Uterus (tissue), 4 donors: ENCODE measurements around the gene E2F8. TPM values are rescaled to one million over a fixed set of nuclear protein-coding genes. Genes with fewer than 3 reads are reported as not detected.

Experiments used
- DNase-seq, 2 donors: peaks; one replicate each; pipeline ENCODE4 v3.0.0-alpha.2; 2019 to 2020
- H3K27ac ChIP-seq, 2 donors: fragments of 200-600 bp; sonication (generic); 1 replicate in 1 of 2; 2 replicates in 1 of 2; pipeline ENCODE4 v1.5.1; 2016 to 2018
- H3K27me3 ChIP-seq, 2 donors: fragments of 200-600 bp; sonication (generic); one replicate each; pipeline ENCODE4 v1.5.1; 2018 to 2019; ENCODE audit warnings: control low read depth in 1 of 2
- H3K36me3 ChIP-seq, 2 donors: fragments of 200-600 bp; sonication (generic); one replicate each; pipeline ENCODE4 v1.5.1; 2019; ENCODE audit warnings: control low read depth in 1 of 2
- H3K4me1 ChIP-seq, 2 donors: fragments of 200-600 bp; sonication (generic); one replicate each; pipeline ENCODE4 v1.5.1; 2018 to 2019; ENCODE audit warnings: control low read depth in 1 of 2
- H3K4me3 ChIP-seq, 2 donors: fragments of 200-600 bp; sonication (generic); 1 replicate in 1 of 2; 2 replicates in 1 of 2; pipeline ENCODE4 v1.5.1; 2018 to 2019; ENCODE audit warnings: mild to moderate bottlenecking in 1 of 2
- H3K9me3 ChIP-seq, 2 donors: fragments of 200-600 bp; sonication (generic); one replicate each; pipeline ENCODE4 v1.5.1; 2019; ENCODE audit warnings: control low read depth in 1 of 2
- POLR2A ChIP-seq, 2 donors: fragments of 450-650 bp; IDR thresholded peaks; one replicate each; pipeline ENCODE4 v1.6.1; 2016; ENCODE audit warnings: antibody characterized with exemption in 2 of 2, mild to moderate bottlenecking in 1 of 2, moderate library complexity in 1 of 2
- intact Hi-C: fragments of 100-400 bp; cut with DNase I; formaldehyde crosslinking; loops from one replicate; pipeline ENCODE4 v1.15.1; 2023; ENCODE audit warnings: low total_unique reads
- total RNA-seq, 4 donors: library from RNA; depleted of rRNA in 3 of 4; stranded (reverse); fragments of >200 nt in 3 of 4; gene quantifications; one replicate each; pipeline versions ENCODE4 v1.1.0 to v1.2.4, GENCODE V29; 2014 to 2023
- TF ChIP-seq, protein P1 (sequence below), 4 experiments: fragments of 200-600 bp in 2 of 4; fragments of 450-650 bp in 2 of 4; sonication (generic) in 2 of 4; IDR thresholded peaks; one replicate each; pipeline ENCODE4 v1.5.1; 2016 to 2019; ENCODE audit warnings: antibody characterized with exemption in 4 of 4, mild to moderate bottlenecking in 2 of 4, moderate library complexity in 1 of 4
- donor health status: DM: yes; HTN: yes; CAD: no.

E2F8 gene
- total RNA-seq, 4 donors from 2014 or later, result 2.4 TPM; not detected in 3

DNA sequence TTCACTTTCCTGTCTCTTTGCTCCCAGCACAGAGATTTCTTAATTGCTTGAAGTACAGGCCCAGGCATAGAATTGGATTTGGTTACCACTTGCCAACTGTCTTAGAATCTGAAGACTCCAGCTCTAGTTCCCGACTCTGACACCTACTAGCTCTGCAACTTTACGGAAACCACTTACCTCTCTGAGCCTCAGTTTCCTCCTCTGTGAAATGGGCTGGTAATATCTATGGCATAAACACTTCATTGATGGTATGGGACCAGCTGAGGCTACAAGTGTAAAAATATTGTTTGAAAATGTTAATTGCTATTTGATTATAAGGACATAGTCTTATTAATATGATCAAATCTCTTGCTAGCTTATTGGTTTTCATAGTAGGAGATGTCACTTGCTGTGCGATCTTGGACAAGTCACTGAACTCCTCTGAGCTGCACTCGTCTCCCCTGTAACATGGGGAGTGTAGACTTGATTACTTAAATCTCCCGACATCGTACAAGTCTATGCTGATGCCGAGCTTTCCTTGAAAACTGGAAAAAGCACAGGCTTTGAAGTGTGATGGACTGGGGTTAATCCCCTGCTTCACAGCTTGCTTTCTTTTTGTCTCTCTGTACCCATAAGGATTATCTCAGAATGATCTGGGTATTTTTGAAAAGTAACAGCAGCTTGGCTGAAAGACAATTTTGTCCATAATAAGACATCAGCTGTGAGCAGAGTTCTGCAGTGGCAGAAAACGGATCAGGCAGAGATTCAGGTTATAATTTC lies 11.8 kb upstream of the E2F8 start:
- H3K27ac ChIP-seq, result no peak overlapping the region
- H3K4me3 ChIP-seq, result no peak overlapping the region
- no peaks in the 10 kb centered on the region for H3K4me1 ChIP-seq
- H3K9me3 ChIP-seq, result no peaks in the 10 kb centered on the region
- TF ChIP-seq, protein P1, sequence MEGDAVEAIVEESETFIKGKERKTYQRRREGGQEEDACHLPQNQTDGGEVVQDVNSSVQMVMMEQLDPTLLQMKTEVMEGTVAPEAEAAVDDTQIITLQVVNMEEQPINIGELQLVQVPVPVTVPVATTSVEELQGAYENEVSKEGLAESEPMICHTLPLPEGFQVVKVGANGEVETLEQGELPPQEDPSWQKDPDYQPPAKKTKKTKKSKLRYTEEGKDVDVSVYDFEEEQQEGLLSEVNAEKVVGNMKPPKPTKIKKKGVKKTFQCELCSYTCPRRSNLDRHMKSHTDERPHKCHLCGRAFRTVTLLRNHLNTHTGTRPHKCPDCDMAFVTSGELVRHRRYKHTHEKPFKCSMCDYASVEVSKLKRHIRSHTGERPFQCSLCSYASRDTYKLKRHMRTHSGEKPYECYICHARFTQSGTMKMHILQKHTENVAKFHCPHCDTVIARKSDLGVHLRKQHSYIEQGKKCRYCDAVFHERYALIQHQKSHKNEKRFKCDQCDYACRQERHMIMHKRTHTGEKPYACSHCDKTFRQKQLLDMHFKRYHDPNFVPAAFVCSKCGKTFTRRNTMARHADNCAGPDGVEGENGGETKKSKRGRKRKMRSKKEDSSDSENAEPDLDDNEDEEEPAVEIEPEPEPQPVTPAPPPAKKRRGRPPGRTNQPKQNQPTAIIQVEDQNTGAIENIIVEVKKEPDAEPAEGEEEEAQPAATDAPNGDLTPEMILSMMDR (IDR thresholded peaks at IDR 0.05), result no peak
- TF ChIP-seq POLR2A (IDR thresholded peaks at IDR 0.05), result no peak
- H3K27me3 ChIP-seq, result no peaks in the 10 kb centered on the region
- no peak for DNase-seq
- intact Hi-C loops, result no loop called here
- no peaks in the 10 kb centered on the region for H3K36me3 ChIP-seq

DNA sequence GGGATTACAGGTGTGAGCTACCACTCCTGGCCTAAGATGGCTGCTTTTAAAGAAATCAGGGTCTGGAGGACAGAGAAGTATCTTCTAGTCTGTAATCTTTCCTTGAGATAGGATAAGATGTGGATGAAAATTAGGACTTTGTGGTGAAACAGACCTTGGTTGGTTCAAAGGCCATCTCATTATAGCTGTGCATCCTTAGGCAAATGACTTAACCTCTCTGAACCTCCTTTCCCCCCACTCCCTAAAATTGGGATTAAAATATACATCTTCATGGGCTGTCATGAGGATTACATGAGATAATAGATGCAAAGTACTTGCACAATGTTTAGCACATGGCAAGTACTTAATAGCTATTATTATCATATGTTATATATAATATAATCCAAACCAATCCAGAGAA lies 10.8 kb upstream of the E2F8 start:
- Histone ChIP-seq H3K27ac (no peak overlapping the region), H3K36me3 (no peaks in the 10 kb centered on the region), H3K9me3 (no peaks in the 10 kb centered on the region), H3K27me3 (no peaks in the 10 kb centered on the region), H3K4me1 (no peaks in the 10 kb centered on the region), H3K4me3 (no peak overlapping the region)
- intact Hi-C loops, result no loop called here
- TF ChIP-seq, protein P1 (IDR thresholded peaks at IDR 0.05), result no peak
- no peak for TF ChIP-seq POLR2A (IDR thresholded peaks at IDR 0.05)
- DNase-seq, result no peak

DNA sequence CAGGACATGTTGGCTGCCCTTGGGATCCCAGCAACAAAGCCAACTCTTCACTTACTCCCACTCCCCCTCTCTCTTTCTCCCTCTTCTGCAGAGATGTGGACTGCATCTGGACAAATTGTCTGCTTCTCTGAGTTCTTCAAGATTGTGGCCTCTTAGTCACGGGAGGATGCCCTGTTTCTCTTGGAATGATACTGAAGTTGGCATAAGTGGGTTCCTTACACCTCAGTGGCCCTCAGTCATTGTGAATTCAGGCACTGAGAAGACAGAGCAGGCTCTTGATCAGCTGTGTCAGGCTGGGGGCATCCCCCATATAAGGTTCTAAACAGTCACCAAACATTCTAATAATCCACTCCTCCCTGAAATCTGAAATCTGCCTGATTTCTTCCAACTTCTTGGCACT lies 6.1 kb upstream of the E2F8 start:
- Histone ChIP-seq H3K27me3 (peaks cover 10 to 14% of the 10 kb centered on the region in 2 donors), H3K9me3 (no peaks in the 10 kb centered on the region), H3K4me3 (no peak overlapping the region), H3K4me1 (peaks cover 0 to 4% of the 10 kb centered on the region in 2 donors), H3K36me3 (no peaks in the 10 kb centered on the region), H3K27ac (no peak overlapping the region)
- TF ChIP-seq, protein P1 (IDR thresholded peaks at IDR 0.05), result no peak
- TF ChIP-seq POLR2A (IDR thresholded peaks at IDR 0.05), result no peak
- no peak for DNase-seq
- intact Hi-C loops, result no loop called here

- peaks cover 18 to 19% of the 10 kb centered on the region in 2 donors for H3K27me3 ChIP-seq
- no peak overlapping the region for H3K4me3 ChIP-seq
- intact Hi-C loops, result no loop called here
- H3K27ac ChIP-seq, result no peak overlapping the region
- peaks cover 0 to 17% of the 10 kb centered on the region in 2 donors for H3K4me1 ChIP-seq
- H3K9me3 ChIP-seq, result no peaks in the 10 kb centered on the region
- TF ChIP-seq POLR2A (IDR thresholded peaks at IDR 0.05), result no peak
- TF ChIP-seq, protein P1 (IDR thresholded peaks at IDR 0.05), result no peak
- no peak for DNase-seq
- H3K36me3 ChIP-seq, result no peaks in the 10 kb centered on the region
Measured at GRCh38 chr11:19245351-19245750, 4.6 kb upstream of the E2F8 start.

GRCh38 chr11:19244621-19245020 lies 3.9 kb upstream of the E2F8 start:
- Histone ChIP-seq H3K4me1 (peaks cover 0 to 17% of the 10 kb centered on the region in 2 donors), H3K27me3 (peaks cover 18 to 19% of the 10 kb centered on the region in 2 donors), H3K36me3 (no peaks in the 10 kb centered on the region), H3K4me3 (no peak overlapping the region), H3K27ac (no peak overlapping the region), H3K9me3 (no peaks in the 10 kb centered on the region)
- intact Hi-C loops, result no loop called here
- TF ChIP-seq, protein P1 (IDR thresholded peaks at IDR 0.05), result no peak
- TF ChIP-seq POLR2A (IDR thresholded peaks at IDR 0.05), result no peak
- DNase-seq, result no peak
